T47D (cell line): ENCODE measurements around the gene ZNF580.

Experiments used
- DNase-seq, 2 experiments: peaks; one replicate each; pipeline versions ENCODE4 v3.0.0 to v3.0.0-alpha.2; 2011 to 2012; ENCODE audit warnings: low read depth in 1 of 2, low spot score in 1 of 2
- JUND ChIP-seq: IDR thresholded peaks from 2 replicates; pipeline ENCODE4 v1.6.1; 2012; ENCODE audit warnings: low read depth
- in situ Hi-C: cut with HindIII; loops from 2 replicates; pipeline ENCODE4 v1.10.0; 2016; ENCODE audit warnings: low sequenced_read_pairs, low pct_unique_long_range_greater_than_20kb

Gene ZNF580

GRCh38 chr19:55648585-55649267 lies 7.9 kb downstream of the ZNF580 start:
- in situ Hi-C loops = no loop called here
- DNase-seq = no peak
- no peak for TF ChIP-seq JUND

GRCh38 chr19:55649268-55650125 lies 8.7 kb downstream of the ZNF580 start:
- in situ Hi-C loops = no loop called here
- TF ChIP-seq JUND = no peak
- no peak for DNase-seq

DNA sequence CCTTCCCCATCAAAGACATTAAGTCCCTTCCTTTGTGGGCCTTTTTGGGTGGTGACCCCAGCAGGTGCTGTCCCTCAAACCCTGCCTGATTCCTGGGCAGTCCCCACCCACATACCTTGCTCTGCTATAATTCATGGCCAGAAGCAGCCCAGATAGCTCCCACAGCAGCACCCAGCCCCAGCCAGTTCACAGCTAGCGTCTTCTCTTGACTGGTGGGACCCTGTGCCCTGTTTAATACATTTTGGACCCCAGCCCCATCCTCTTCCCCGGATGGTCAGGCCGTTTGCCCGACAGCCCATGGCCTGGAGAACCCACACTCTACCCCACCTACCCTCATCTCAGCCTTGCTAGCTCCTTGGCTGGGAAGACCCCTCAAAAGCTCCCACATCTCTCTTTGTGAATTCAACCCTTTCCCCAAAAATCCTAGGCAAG lies 9.3 kb downstream of the ZNF580 start:
- DNase-seq = no peak
- in situ Hi-C loops = no loop called here

DNA sequence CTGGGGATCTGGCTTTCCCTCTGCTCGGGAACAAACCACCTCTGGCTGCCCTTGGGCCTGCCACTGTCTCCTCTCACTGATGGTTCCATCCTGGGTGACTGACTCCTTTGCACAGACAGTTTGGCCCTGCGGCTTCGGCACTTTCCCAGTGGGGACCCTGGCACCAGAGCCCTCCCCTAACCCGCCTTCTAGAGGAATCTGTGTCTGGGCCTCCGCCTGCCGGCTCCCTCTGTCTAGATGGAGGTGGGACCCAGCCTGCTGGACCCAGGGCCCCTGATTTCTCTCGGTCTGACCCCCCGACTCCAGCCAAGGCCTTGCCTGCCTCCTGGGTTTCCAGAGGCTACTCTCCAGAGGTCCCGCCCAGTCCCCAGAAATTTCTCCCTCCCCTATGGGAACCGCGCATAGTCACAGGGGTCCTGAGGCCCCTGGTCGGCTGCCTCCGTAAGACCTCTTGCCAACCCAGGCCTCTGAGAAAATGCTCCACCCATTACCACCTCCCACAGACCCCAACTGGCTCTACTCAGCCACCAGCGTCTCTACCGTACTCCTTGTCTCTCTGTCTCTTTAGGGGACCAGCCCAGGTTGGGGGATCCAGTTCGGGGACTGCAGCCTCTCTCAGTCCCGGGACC lies 9.9 kb downstream of the ZNF580 start:
- no peak for DNase-seq
- TF ChIP-seq JUND = no peak
- in situ Hi-C loops = no loop called here

More for the DNA sequence above, 9.3 kb downstream of the ZNF580 start:
- no peak for TF ChIP-seq JUND

GRCh38 chr19:55651236-55651635 lies 10.4 kb downstream of the ZNF580 start:
- no peak for DNase-seq
- no peak for TF ChIP-seq JUND
- in situ Hi-C loops = no loop called here

DNA sequence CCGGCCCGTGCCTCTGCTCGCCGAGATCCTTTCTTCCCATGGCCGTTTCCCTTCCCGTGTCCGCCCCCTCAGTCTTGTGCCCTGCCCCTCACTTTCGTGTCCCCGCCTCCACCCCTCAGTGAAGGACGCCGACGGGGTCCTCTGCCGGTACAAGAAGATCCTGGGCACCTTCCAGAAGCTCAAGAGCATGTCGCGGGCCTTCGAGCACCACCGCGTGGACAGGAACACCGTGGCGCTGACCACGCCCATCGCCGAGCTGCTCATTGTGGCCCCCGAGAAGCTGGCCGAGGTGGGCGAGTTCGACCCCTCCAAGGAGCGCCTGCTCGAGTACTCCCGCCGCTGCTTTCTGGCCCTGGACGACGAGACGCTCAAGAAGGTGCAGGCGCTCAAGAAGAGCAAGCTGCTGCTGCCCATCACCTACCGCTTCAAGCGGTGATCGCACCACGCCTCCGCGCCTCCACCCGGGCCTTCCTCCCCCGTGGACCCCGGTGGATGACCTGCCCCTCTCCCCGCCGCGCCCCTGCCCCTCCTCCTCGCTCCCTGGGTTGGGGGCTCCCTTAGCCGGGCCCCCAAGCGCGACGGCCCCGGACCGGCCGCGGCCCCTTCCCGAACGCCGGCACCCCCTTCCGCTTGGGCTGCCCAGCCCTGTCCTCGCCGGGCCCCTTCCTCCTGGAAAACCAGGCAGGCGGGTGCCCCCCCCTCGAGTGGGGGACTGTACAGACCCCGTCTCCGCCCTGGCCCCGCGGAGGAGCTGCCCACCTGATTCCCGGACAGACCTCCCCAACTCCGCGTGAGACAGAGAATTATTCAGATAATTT lies 11.7 kb downstream of the ZNF580 start:
- no peak for DNase-seq
- in situ Hi-C loops = no loop called here
- no peak for TF ChIP-seq JUND

DNA sequence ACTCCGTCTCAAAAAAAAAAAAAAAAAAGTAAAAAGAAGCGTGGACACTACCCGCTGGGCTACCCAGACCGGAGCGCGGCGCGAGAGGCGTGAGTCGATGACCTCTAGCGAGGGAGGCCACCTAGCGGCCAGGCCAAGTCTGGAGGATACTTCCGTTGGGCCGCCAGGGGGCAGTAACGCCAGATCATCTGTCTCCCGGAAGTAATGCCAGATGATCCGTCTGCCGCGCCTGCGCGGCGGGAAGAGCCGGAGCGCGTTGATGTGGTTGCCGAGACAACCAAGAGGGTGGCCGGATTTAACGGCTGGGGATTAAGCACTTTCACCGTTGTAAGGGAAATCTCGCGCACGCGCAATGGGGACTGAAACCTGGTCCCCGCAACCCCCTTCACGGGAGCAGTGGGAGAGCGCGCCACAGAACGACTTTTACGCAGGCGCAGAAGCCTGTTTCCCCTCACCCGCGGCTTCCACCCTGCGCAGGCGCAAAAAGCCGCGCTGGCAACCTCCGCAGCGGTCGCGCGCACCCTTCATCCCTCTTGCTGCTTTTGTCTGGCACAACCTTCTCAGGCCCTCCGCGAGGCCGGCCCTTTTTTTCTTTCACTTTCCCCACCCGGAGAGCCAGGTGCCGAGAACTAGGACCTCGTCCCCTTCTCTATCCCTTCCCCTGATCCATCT lies 13.0 kb downstream of the ZNF580 start:
- in situ Hi-C loops = no loop called here
- no peak for TF ChIP-seq JUND
- DNase-seq = peak; percentile 81 to 97

- DNase-seq = peak; percentile 65 to 98
- no peak for TF ChIP-seq JUND
- in situ Hi-C loops = no loop called here
Observed at GRCh38 chr19:55654323-55654867, 13.6 kb downstream of the ZNF580 start.

GRCh38 chr19:55654868-55655647 lies 14.3 kb downstream of the ZNF580 start, which contains the start of gene U2AF2:
Gene U2AF2 (plus strand): TSS chr19:55655035. CDS start chr19:55655105, 70 bp downstream.
- in situ Hi-C loops = no loop called here
- peak; percentile 60 to 91 for DNase-seq

DNA sequence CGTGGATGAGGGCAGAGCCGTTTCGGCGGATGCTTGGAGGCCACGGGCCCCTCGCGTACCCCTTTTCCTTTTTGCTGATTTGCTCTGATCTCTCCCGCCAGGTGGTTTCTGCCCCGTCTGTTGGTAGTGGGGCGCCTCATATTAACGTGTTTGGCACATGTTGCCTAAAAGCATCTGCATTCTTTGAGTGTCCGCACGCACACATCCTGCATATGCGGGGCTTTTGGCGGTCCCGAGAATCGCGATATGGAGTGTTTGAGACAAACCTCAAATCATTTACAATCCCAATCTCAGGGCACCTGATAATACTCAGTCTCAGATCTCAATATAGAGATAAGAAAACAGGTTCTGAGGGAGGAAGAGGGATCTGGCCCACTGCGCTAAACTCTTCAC lies 14.8 kb downstream of the ZNF580 start:
- TF ChIP-seq JUND = no peak
- in situ Hi-C loops = no loop called here
- DNase-seq = no peak

More at GRCh38 chr19:55654868-55655647, 14.3 kb downstream of the ZNF580 start, which contains the start of gene U2AF2:
- TF ChIP-seq JUND = no peak

GRCh38 chr19:55656552-55656951 lies 15.8 kb downstream of the ZNF580 start:
- in situ Hi-C loops = no loop called here
- no peak for DNase-seq

More at GRCh38 chr19:55656552-55656951, 15.8 kb downstream of the ZNF580 start:
- TF ChIP-seq JUND = no peak
